ENCODE measurements around the gene PTBP3.
"Not testable (repeated sequence)": the region's sequence is repeated elsewhere in the genome, so short reads cannot be mapped to it uniquely, and the experiment has no call there.

Gene PTBP3

DNA sequence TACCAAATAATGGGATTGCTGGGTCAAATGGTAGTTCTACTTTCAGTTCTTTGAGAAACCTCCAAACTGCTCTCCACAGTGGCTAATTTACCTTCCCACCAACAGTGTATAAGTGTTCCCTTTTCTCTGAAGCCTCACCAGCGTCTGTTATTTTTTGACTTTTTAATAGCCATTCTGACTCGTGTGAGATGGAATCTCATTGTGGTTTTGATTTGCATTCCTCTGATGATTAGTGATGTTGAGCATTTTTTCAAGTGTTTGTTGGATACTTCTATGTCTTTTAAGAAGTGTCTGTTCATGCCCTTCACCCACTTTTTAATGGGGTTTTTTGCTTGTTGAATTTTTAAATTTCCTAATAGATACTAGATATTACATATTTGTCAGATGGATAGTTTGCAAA is 129.9 kb downstream of the PTBP3 start:
- TF ChIP-seq, protein P1, sequence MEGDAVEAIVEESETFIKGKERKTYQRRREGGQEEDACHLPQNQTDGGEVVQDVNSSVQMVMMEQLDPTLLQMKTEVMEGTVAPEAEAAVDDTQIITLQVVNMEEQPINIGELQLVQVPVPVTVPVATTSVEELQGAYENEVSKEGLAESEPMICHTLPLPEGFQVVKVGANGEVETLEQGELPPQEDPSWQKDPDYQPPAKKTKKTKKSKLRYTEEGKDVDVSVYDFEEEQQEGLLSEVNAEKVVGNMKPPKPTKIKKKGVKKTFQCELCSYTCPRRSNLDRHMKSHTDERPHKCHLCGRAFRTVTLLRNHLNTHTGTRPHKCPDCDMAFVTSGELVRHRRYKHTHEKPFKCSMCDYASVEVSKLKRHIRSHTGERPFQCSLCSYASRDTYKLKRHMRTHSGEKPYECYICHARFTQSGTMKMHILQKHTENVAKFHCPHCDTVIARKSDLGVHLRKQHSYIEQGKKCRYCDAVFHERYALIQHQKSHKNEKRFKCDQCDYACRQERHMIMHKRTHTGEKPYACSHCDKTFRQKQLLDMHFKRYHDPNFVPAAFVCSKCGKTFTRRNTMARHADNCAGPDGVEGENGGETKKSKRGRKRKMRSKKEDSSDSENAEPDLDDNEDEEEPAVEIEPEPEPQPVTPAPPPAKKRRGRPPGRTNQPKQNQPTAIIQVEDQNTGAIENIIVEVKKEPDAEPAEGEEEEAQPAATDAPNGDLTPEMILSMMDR (IDR thresholded peaks at IDR 0.05; ENCODE audit: insufficient read depth, low read length, poor library complexity, severe bottlenecking) = no peak
- H3K4me3 ChIP-seq (replicated peaks; ENCODE audit: low read depth, low read length) = no peak overlapping the region
- no peak for DNase-seq (ENCODE audit: extremely low read depth, insufficient read length)
- no peaks in the 10 kb centered on the region for H3K36me3 ChIP-seq (ENCODE audit: control insufficient read depth, insufficient read depth, low read length)
- no peaks in the 10 kb centered on the region for H3K27me3 ChIP-seq (replicated peaks; ENCODE audit: control insufficient read depth, insufficient read depth, low read length)

DNA sequence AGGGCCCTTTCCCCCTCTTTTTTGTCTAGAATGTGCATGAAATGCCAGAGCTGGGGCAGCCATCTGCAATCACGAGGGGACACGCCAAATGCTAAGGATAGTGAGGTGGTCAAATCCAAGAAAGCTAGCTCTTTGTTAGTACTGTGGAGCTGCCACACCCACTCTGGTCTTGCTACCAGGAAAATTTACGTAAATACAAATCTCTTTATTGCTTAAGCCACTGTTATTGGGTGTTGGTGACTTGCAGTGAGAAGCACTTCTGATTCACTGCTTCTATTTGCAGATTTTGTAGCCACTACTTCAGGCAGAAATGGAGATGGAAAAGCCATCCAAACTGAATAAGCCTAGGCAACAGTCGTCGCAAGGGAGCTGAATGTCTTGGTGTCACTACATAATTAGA is 132.7 kb downstream of the PTBP3 start:
- TF ChIP-seq, protein P1 (IDR thresholded peaks at IDR 0.05; ENCODE audit: insufficient read depth, low read length, poor library complexity, severe bottlenecking) = no peak
- DNase-seq (ENCODE audit: extremely low read depth, insufficient read length) = no peak
- no peaks in the 10 kb centered on the region for H3K36me3 ChIP-seq (ENCODE audit: control insufficient read depth, insufficient read depth, low read length)
- H3K27me3 ChIP-seq (replicated peaks; ENCODE audit: control insufficient read depth, insufficient read depth, low read length) = no peaks in the 10 kb centered on the region
- H3K4me3 ChIP-seq (replicated peaks; ENCODE audit: low read depth, low read length) = no peak overlapping the region

DNA sequence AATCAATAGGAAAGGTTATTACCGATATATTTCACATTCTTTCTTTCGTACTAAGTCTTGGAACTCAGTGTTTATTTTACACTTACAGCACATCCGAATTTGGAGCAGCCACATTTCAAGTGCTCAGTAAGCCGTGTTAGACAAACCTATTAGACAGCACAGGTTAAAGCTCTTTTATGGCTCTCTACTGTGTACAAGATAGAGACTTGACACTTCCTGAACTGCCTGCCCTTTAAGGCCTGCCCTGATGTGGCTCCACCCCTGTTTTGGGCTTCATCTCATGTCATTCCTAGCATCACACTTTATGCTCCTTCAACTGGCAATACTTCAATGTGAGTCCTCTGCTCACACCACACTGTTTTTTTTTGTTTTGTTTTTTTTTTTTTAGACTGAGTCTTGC is 134.8 kb downstream of the PTBP3 start:
- no peak overlapping the region for H3K4me3 ChIP-seq (replicated peaks; ENCODE audit: low read depth, low read length)
- H3K36me3 ChIP-seq (ENCODE audit: control insufficient read depth, insufficient read depth, low read length) = no peaks in the 10 kb centered on the region
- no peaks in the 10 kb centered on the region for H3K27me3 ChIP-seq (replicated peaks; ENCODE audit: control insufficient read depth, insufficient read depth, low read length)
- TF ChIP-seq, protein P1 (IDR thresholded peaks at IDR 0.05; ENCODE audit: insufficient read depth, low read length, poor library complexity, severe bottlenecking) = no peak
- no peak for DNase-seq (ENCODE audit: extremely low read depth, insufficient read length)

DNA sequence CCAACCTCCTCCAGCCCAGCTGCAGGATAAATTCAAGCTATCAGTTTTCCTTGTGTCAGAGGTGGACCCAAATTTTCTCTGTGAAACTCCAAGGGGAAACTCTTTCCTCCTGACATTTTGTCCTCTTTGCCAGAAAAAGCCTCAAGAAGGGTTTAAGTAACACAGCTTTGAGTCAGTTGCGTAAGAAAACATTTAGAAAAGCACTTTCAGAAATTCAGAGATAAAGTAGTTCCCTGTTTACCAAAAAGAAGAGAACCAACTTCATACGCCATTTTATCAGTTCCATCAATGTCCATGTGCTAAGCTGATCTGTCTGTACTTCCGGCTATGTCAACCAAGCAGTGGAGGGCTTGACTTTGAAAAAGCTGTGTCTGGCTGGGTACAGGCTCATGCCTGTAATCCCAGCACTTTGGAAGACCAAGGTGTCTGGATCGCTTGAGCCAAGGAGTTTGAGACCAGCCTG is 138.4 kb downstream of the PTBP3 start:
- Histone ChIP-seq H3K27me3 (replicated peaks; ENCODE audit: control insufficient read depth, insufficient read depth, low read length) (no peaks in the 10 kb centered on the region), H3K36me3 (ENCODE audit: control insufficient read depth, insufficient read depth, low read length) (no peaks in the 10 kb centered on the region), H3K4me3 (replicated peaks; ENCODE audit: low read depth, low read length) (no peak overlapping the region)
- TF ChIP-seq, protein P1 (IDR thresholded peaks at IDR 0.05; ENCODE audit: insufficient read depth, low read length, poor library complexity, severe bottlenecking) = no peak
- DNase-seq (ENCODE audit: extremely low read depth, insufficient read length) = no peak

DNA sequence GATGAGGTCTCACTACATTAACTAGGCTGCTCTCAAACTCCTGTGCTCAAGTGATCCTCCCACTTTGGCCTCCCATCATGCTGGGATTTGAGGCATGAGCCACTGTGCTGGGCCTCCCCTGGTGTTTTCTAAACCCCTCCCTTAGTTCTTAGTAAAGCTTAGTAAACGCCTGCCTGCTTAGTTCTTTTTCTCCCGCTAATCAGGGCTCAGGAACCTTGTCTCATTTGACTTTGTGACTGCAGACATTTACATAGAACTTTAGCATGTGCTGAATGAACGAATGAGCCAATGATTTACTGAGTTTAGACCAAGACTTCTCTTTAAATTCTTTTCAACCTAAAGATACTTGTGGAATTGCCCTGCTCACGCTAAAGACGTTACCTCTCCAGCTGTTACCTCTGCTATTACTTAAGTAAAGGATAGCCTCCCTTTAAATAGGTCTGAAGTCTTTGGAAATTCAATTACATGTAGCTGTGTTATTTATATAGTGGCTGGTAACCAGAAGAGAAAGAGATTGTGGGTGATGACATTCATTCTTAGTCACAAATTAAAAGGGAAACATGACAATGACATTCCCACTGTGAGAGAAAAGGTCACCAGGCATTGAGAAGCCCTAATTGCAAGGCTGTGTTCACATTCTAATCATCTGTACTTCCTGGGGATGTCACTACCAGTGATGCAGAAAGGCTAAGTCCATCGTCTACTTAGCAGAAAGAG is 139.7 kb downstream of the PTBP3 start:
- Histone ChIP-seq H3K36me3 (ENCODE audit: control insufficient read depth, insufficient read depth, low read length) (no peaks in the 10 kb centered on the region), H3K27me3 (replicated peaks; ENCODE audit: control insufficient read depth, insufficient read depth, low read length) (no peaks in the 10 kb centered on the region), H3K4me3 (replicated peaks; ENCODE audit: low read depth, low read length) (no peak overlapping the region)
- no peak for DNase-seq (ENCODE audit: extremely low read depth, insufficient read length)
- TF ChIP-seq, protein P1 (IDR thresholded peaks at IDR 0.05; ENCODE audit: insufficient read depth, low read length, poor library complexity, severe bottlenecking) = no peak

DNA sequence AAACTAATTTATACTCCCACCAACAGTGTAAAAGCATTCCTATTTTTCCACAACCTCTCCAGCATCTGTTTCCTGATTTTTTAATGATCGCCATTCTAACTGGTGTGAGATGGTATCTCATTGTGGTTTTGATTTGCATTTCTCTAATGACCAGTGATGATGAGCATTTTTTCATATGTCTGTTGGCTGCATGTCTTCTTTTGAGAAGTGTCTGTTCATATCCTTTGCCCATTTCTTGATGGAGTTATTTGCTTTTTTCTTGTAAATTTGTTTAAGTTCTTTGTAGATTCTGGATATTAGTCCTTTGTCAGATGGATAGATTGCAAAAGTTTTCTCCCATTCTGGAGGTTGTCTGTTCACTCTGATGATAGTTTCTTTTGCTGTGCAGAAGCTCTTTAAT is 143.1 kb downstream of the PTBP3 start:
- H3K36me3 ChIP-seq (ENCODE audit: control insufficient read depth, insufficient read depth, low read length); DNase-seq (ENCODE audit: extremely low read depth, insufficient read length); H3K27me3 ChIP-seq (replicated peaks; ENCODE audit: control insufficient read depth, insufficient read depth, low read length); H3K4me3 ChIP-seq (replicated peaks; ENCODE audit: low read depth, low read length): not testable (repeated sequence)

All from GM06990 (cell line).